Embryonic facial prominence (tissue), 1 donor: ENCODE data around the gene TRIP10.

ENCODE experiments used
- DNase-seq: peaks from one replicate; pipeline ENCODE4 v3.0.0-alpha.2; 2016; ENCODE audit errors: extremely low spot score

The TRIP10 gene

DNA sequence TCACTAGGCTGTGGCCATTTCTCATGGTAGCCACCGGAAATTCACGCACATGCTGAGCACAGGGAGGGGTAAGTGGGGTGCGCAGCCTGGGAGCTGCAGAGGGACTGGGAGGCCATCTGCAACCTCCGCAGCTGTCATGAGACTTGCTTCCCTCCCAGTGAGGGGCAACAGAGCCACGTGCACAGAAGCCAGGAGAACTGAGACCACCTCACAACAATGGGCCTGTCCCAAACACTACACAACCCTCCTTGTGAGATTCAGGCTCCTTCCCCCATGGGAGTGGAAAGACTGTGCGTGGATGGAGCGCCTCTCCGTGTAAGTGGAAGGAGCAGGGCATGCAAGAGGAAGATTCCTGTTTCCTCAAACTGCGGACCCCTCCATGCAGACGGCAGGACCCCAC is 27.9 kb upstream of the TRIP10 start:
- DNase-seq, result no peak

DNA sequence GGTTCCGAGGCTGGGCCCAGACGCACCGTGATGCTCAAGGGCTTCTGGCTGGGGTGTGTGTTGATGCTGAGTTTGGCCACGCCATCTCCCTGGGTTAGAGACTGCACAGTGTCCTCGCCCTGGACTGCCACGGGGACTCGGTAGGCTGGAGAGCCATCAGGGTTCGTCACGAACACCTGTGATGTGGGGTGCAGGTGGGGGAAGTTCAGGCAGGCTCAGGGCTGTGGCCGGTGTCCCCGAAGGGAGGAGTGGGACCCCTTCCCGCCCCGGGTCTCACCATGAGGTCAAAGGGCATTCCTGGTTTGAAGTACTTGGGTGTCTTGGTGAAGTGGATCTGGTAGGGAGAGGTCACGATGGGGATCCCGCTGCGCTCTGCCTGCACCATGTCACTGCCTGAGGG is 27.2 kb upstream of the TRIP10 start:
- no peak for DNase-seq

GRCh38 chr19:6712692-6713670 is 26.5 kb upstream of the TRIP10 start:
- DNase-seq, result no peak

- DNase-seq, result no peak
Observed at GRCh38 chr19:6713773-6714692, 25.4 kb upstream of the TRIP10 start.

- DNase-seq, result no peak
Observed at GRCh38 chr19:6714749-6715555, 24.5 kb upstream of the TRIP10 start.

DNA sequence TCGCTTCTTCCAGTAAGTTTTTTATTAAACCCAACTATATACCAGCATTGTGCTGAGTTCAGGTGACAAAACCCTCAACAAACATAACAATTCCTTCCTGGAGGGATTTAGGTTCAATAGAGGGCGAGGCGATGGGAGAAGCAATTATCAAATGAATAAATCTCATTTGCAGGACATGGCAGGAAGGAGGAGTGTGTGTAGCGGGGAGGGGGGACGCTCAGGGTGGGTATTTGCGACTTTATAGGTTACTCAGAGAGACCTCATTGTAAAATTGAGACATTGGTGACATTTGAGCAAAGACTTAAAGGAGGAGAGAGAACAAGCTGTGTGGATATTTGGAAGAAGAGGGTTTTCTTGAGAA is 22.9 kb upstream of the TRIP10 start:
- no peak for DNase-seq

DNA sequence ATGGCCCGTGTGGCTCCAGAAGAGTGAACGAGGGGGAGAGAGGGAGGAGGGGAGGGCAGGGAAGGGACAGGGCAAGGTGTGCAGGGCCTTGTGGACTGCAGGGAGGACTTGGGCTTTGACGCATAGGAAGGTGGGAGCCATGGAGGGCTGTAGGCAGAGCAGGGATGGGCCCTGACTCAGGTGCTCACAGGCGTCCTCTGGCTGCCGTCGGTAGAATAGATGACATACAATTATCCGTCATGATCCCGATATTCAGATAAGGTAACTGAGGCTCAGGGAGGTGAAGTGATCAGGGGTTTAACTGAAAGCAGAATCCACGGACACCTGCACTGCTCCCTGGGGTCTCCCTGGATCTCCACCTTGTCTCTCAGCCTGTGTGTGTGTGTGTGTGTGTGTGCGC is 22.4 kb upstream of the TRIP10 start:
- no peak for DNase-seq

GRCh38 chr19:6717441-6717971 is 22.0 kb upstream of the TRIP10 start:
- DNase-seq, result no peak

DNA sequence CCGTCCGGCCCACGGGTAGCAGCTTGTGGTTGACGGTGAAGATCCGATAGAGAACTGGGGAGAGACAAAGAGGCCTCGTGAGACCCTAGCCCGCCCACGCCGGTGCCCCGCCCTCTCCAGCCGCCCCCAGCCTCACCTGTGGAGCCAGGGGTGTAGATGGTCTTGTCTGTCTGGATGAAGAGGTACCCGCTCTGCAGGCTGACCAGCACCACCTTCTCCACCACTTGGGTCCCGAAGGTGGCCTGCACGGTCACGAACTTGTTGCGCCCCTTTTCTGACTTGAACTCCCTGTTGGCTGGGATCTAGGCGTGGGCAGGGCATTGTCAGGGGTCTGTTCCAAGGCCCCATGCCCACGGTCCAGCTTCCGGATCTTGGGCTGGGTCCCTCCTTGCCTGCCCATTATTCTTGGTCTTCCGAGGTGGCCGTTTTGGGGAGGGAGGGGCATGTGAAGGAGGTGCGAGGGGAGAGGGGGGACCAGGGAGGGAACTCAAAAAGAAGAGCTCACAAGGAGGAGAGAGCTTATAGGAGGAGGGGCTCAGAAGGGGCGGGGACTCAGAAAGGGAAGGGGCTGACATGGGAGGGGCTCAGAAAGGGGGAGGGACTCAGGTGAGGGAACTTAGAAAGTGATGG is 21.3 kb upstream of the TRIP10 start:
- no peak for DNase-seq

GRCh38 chr19:6718741-6719539 is 20.5 kb upstream of the TRIP10 start:
- DNase-seq, result no peak

DNA sequence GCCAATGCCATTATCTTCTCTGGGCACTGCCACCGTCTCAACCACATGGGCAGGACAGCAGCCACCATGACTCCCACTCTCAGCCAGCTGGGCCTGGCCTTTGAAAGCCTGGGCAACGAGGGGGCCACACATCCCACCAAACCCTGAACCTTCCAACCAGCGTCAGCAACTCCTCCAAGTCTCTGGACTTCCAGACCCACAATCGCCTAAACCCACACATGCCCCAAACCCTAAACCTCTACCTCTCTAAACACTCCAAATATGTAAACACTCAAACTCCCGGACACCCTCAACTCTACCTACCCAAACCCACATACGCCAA is 20.0 kb upstream of the TRIP10 start:
- no peak for DNase-seq

GRCh38 chr19:6719992-6720368 is 19.5 kb upstream of the TRIP10 start:
- DNase-seq, result no peak

- DNase-seq, result no peak
Observed at GRCh38 chr19:6720369-6721137, 18.9 kb upstream of the TRIP10 start, which contains the start of gene C3. Gene C3 (minus strand): TSS chr19:6720650. CDS start chr19:6720589, 61 bp downstream.

DNA sequence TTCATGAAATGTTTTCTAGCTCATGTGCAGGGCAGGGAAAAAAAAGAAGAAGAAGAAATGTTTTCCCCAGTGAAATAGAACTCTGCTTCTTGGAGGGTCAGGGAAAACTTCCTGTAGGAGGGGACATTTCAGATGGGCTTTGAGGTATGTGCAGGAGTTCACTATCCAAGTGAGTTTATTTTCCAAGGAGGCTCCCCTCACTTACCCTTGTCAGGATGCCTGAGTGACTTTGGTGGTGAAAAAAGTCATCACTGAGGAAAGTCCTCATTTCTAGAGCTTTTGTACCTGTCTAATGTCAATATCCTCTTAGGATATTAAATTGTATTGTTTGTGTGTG is 18.4 kb upstream of the TRIP10 start:
- DNase-seq, result no peak

GRCh38 chr19:6721773-6722172 is 17.7 kb upstream of the TRIP10 start:
- DNase-seq, result no peak

GRCh38 chr19:6723108-6723618 is 16.3 kb upstream of the TRIP10 start:
- DNase-seq, result no peak

GRCh38 chr19:6723738-6724137 is 15.7 kb upstream of the TRIP10 start:
- DNase-seq, result no peak

DNA sequence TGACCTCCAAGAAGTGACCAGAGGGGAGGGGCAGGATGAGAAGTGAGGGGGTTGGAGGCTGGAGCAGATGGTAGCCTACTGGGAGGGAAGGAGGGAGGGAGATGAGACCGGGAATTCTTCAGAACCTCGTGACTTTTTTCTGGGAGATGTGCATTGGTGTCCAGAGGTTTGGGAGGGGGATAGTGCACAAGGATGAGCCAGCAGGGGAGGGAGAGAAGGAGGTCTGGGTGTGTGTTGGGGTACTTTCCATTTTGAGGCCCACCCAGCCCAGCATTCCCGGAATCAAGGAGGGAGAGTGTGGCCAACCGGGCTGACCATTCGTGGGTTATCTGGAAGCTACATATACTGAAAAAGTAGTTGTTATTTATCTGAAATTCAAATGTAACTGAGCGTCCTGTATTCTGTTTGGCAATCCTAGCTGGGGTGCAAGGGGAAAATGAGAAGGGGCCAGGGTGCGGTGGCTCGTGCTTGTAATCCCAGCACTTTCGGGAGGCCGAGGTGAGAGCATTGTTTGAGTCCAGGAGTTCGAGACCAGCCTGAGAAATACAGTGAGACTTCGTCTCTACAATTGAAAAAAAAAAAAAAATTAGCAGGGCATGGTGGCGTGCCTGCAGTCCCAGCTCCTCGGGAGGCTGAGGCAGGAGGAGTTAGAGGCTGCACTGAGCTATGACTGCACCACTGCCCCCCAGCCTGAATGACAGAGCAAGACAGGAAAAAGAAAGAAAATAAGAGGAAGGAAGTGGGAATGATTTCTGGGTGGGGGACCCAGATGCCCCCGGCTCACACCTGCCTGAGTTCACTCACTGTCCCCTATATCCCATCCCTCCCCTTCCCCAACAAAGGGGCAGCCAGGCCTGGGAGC is 14.6 kb upstream of the TRIP10 start:
- DNase-seq, result no peak
